Measurements from ENCODE around the gene MIGA2.
"Not testable (repeated sequence)": the region's sequence is repeated elsewhere in the genome, so short reads cannot be mapped to it uniquely, and the experiment has no call there.

The MIGA2 gene

DNA sequence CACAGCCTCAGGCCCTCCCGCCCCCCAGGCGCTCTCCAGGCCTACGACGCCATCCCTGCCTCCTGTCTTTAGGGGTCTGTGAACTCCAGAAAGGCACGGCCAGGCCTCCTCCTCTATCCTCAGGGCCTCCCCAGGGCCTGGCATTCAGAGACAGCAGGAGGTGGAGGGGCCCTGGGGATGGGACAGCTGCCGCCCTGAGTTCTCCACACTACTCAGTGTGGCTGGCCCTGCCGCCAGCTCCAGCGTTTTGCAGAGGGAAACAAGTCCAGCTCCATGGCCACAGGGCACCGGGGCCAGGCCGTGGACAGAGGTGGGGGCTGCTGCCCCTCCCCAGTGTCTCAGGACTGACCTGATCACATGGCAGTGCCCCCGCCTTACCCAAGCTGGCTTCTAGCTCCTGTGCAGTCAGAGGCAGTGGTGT is 24.7 kb upstream of the MIGA2 start:
- DNase-seq (ENCODE audit: low read depth in 2 of 2): no peak

GRCh38 chr9:129012343-129012742 is 24.1 kb upstream of the MIGA2 start:
- DNase-seq (ENCODE audit: low read depth in 2 of 2): no peak

DNA sequence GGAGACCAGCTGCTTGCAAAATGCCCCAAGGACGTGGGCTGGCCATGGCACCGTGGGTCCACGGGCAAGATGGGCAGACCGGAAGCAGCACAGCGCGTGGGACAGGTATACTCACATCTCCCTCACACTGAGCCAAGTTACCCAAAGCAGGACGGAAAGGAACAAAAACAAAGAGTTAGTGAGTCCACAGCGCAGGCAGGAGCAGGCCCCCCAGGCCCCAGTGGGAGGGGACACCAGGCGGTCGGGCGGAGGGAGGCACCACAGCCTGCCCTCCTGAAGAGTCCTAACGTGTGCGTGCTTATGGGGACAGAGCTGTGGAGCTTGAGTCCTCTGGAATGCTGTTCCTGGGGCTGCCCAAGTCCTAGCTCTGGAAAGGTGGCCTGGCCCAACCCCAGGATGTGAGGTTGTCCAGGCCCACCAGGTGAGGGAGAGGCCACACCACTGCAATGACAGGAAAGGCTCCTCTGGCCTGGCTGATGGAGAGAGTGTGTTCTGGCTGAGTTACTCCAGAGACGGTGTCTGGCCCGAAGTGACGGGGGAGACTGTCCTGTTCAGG is 23.5 kb upstream of the MIGA2 start:
- DNase-seq (ENCODE audit: low read depth in 2 of 2): no peak

- no peak for DNase-seq (ENCODE audit: low read depth in 2 of 2)
Measured at GRCh38 chr9:129013674-129014073, 22.8 kb upstream of the MIGA2 start.

- no peak for DNase-seq (ENCODE audit: low read depth in 2 of 2)
Measured at GRCh38 chr9:129014124-129014523, 22.3 kb upstream of the MIGA2 start.

- no peak for DNase-seq (ENCODE audit: low read depth in 2 of 2)
Measured at GRCh38 chr9:129014608-129015007, 21.8 kb upstream of the MIGA2 start.

DNA sequence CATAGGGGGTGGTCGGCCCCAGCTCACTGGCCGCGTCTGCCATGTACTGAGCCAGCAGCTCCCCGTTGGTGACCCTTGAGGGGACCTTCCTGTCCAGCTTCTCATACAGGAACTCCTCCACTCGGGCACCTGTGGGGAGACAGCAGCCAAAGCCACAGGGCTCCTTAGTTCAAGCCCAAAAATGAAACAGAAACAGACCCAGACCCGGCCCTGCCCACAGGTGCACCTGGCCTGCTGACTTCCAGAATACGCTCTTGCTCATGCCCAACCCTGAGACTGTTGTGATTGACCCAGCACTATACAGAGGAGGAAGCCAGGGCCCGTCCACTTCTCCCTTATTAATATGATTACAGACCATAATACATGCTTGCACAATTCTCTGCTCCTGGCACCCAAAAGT is 15.3 kb upstream of the MIGA2 start:
- no peak for DNase-seq (ENCODE audit: low read depth in 2 of 2)

GRCh38 chr9:129022037-129022436 is 14.4 kb upstream of the MIGA2 start:
- DNase-seq (ENCODE audit: low read depth in 2 of 2): no peak

DNA sequence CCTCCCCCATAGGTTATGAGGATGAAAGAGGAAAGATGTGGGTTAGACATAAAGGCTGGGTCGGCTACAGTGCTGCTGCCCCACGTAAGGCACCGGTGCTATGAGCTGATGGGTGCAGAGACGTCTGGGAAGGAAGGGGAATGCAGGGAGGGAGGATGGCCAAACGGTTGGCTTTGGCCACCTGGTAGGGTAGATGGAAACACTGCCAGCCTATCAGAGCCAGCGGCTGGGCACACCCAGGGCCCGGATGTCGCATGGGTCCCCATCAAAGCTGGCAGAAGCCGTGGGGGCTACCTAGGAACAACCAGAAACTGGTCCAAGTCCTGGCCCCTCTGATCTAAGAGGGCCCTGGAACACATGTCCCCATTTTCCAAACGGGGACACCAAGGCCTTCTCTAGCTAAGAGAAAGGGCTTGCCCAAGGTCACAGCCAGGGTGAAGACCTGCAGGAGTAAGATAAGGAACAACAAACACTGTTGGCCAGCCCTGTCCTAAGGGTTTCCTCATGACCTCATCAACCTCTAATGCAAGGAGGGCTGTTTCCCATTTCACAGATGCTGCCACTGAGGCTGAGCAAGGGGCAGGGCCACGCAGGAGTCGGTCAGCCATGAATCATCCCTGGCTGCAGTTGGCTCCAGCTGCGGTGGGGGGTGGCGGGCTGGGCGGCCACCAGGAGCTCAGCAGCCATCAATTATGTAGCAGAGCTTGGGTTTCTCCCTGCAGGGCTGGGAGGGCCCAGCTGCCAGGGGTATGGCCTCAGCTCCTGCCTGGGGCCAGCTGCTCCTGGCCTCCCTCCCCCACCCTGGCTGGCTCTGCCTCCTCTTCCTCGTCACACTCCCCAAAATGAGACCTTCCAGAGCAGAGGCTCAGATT is 13.2 kb upstream of the MIGA2 start:
- peak in 1 of 2 experiments; percentile 18 for DNase-seq (ENCODE audit: low read depth in 2 of 2)

DNA sequence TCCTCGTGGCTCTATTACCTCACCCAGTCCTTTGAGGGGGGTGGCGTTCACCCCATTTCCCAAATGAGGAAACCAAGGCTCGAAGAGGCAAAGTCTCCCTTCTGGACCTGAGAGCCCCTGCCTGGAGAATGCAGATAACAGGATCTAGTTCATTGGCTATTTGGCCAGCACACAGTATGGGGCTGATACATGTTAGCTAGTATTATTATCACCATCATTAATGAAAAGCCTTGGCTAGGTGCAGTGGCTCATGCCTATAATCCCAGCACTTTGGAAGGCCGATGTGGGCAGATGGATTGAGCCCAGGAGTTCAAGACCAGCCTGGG is 12.6 kb upstream of the MIGA2 start:
- DNase-seq (ENCODE audit: low read depth in 2 of 2): no peak

DNA sequence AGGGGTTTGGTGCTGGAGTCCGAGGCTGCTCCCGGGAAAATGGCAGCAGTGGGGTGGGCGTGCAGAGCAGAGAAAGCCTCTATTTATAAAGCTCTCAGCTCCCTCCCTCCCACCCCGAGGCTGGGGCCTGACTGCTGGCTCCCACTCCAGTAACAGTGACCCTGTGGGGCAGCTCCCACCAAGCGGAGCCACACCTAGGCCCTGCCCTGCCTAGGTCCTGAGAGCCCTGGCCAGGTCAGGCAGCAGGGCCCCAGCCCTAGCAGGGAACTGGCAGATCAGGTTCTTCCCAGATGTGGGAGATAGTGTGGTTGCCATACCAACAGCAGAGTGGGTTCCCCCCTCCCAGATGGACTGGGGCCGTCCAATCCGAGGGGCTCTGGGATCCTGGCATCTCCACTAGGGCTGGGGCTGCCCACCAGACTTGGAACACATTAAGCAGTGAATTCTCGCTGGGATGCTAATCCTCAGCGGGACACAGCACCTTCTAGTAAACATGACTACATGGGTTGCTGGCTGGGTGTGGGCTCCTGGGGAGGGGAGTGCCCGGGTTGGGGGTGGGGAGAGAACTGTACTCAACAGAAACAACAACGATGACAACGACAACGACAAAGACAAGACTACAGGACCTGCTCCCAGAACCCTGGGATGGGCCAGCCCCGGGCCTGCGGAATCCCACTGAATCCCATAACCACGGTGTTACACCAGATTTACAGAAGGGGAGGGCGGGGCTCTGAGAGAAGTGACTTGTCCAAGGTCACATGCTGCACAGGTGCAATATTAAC is 9.8 kb upstream of the MIGA2 start:
- DNase-seq (ENCODE audit: low read depth in 2 of 2): no peak

GRCh38 chr9:129027224-129027684 is 9.2 kb upstream of the MIGA2 start:
- no peak for DNase-seq (ENCODE audit: low read depth in 2 of 2)

GRCh38 chr9:129027685-129028191 is 8.7 kb upstream of the MIGA2 start:
- DNase-seq (ENCODE audit: low read depth in 2 of 2): no peak

- DNase-seq (ENCODE audit: low read depth in 2 of 2): peak; percentile 82
Measured at GRCh38 chr9:129028192-129028966, 8.0 kb upstream of the MIGA2 start, which contains the start of gene SH3GLB2. SH3GLB2 (minus strand) TSS chr9:129028331; CDS start chr9:129028154, 177 bp downstream.

- no peak for DNase-seq (ENCODE audit: low read depth in 2 of 2)
Measured at GRCh38 chr9:129030191-129030590, 6.2 kb upstream of the MIGA2 start.

DNA sequence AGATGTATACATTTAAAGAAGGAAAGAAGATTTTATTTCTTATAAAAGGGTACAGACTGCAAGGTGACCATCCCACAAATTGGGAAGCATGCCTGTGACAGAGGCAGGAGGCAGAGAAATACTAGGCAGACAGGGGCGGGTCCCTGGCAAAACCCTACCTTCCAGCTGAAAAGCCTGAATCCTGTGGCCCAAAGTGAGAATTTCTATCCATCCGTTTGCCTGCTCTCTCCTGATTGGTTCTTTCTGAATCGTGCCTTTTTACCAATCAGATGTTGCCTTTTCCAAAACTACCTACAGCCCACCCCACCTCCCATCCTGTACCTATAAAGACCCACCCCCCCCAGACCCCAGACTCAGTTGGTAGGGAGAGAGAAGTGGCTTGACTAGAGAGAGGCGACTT is 4.9 kb upstream of the MIGA2 start:
- no peak for DNase-seq (ENCODE audit: low read depth in 2 of 2)

DNA sequence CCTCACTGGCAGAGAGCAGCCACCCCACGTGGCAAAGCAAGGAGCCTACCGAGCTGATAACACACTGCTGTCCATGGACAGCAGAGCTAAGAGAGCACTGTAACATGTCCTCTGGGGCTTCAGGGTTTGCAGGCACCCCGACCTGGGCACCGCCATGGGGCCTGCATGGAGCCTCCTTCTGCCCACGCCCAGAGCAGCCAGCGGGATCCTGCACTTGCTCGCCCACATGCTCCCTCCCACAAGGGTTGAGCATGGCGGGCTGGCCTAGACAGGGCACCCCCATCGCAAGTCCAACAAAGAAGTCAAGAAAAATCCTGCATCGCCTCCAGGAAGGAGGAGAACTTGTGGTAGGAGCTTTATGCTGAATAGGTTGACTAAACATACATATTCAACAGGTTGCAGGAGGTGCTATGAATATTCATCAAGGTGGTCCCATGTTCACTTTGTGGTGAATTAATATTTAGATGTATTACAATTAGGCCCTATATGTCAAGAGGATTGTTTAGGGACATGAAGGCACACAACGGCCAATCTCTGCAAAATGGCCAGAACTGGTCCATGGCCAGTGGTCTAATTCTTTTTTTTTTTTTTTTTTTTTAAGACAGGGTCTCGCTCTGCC is 3.8 kb upstream of the MIGA2 start:
- no peak for DNase-seq (ENCODE audit: low read depth in 2 of 2)

GRCh38 chr9:129033216-129033615 is 3.2 kb upstream of the MIGA2 start:
- no peak for DNase-seq (ENCODE audit: low read depth in 2 of 2)

- DNase-seq (ENCODE audit: low read depth in 2 of 2): not testable (repeated sequence)
Measured at GRCh38 chr9:129035838-129036237, 588 bp upstream of the MIGA2 start.

- no peak for DNase-seq (ENCODE audit: low read depth in 2 of 2)
Measured at GRCh38 chr9:129036923-129037766, 719 bp downstream of the MIGA2 start.
